KOPT-K1 (cell line): ENCODE data around the gene PDE4D.

Experiments
- H3K27ac ChIP-seq: fragments of 200-600 bp; sonication (generic); 2 replicates; pipeline ENCODE4 v1.5.1; 2016; ENCODE audit warnings: antibody characterized with exemption, mild to moderate bottlenecking, low read depth, low read length; ENCODE audit not compliant: poor library complexity, severe bottlenecking
- H3K36me3 ChIP-seq: fragments of 200-600 bp; sonication (generic); 2 replicates; pipeline ENCODE4 v1.5.1; 2017; ENCODE audit warnings: antibody characterized with exemption, mild to moderate bottlenecking, low read length, moderate library complexity; ENCODE audit not compliant: insufficient read depth
- H3K9me3 ChIP-seq: fragments of 200-600 bp; sonication (generic); 2 replicates; pipeline ENCODE4 v1.5.1; 2017; ENCODE audit warnings: antibody characterized with exemption, low read length, mild to moderate bottlenecking; ENCODE audit not compliant: insufficient read depth, poor library complexity, severe bottlenecking

The PDE4D gene

GRCh38 chr5:59218424-59219045 lies 675.0 kb downstream of the PDE4D start:
- Histone ChIP-seq H3K36me3 (no peaks in the 10 kb centered on the region), H3K9me3 (no peaks in the 10 kb centered on the region), H3K27ac (no peak overlapping the region)

DNA sequence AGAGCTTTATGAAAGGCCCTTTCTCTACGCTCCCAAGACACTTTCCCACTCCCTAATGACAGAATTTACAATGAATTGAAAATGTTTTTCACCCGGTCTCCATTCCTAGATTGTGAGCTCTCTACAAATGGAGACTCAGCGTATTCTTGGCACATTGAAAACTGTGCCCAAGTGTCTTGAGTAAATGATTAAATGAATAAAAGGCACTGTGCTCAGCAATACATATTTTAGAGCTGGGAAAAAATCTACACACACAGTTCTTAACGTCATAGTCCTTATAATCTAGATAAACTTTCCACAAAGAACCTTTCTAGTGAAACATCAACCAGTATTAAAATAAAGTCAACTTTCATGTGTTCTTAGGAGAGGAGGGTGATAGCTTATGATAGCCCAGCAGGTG lies 676.7 kb downstream of the PDE4D start:
- Histone ChIP-seq H3K27ac (no peak overlapping the region), H3K36me3 (no peaks in the 10 kb centered on the region), H3K9me3 (no peaks in the 10 kb centered on the region)

DNA sequence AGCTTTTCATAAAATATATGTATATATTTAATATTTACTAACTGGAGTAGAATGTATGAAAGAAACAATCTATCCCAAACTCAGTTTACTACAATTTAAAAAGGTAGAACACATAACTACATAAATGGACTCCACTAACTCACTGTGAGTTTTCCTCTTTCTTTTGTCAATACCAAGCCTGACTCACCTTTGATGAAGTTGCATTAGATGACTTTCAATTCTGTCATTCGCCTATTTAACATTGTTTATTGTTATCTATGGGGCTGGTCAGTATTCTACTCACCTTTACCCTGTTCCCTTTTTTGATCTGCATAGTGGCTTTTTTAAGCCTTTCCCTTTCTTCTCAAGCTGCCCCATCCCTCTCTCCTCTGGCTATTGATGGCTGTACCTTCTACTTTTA lies 680.9 kb downstream of the PDE4D start:
- no peaks in the 10 kb centered on the region for H3K36me3 ChIP-seq
- no peaks in the 10 kb centered on the region for H3K9me3 ChIP-seq
- no peak overlapping the region for H3K27ac ChIP-seq

GRCh38 chr5:59209758-59210359 lies 683.7 kb downstream of the PDE4D start:
- Histone ChIP-seq H3K36me3 (no peaks in the 10 kb centered on the region), H3K27ac (no peak overlapping the region), H3K9me3 (no peaks in the 10 kb centered on the region)

GRCh38 chr5:59208474-59208873 lies 685.1 kb downstream of the PDE4D start:
- Histone ChIP-seq H3K36me3 (no peaks in the 10 kb centered on the region), H3K27ac (no peak overlapping the region), H3K9me3 (no peaks in the 10 kb centered on the region)

GRCh38 chr5:59207401-59207800 lies 686.1 kb downstream of the PDE4D start:
- Histone ChIP-seq H3K9me3 (no peaks in the 10 kb centered on the region), H3K36me3 (no peaks in the 10 kb centered on the region), H3K27ac (no peak overlapping the region)

GRCh38 chr5:59206132-59206581 lies 687.4 kb downstream of the PDE4D start:
- Histone ChIP-seq H3K9me3 (no peaks in the 10 kb centered on the region), H3K27ac (no peak overlapping the region), H3K36me3 (no peaks in the 10 kb centered on the region)

DNA sequence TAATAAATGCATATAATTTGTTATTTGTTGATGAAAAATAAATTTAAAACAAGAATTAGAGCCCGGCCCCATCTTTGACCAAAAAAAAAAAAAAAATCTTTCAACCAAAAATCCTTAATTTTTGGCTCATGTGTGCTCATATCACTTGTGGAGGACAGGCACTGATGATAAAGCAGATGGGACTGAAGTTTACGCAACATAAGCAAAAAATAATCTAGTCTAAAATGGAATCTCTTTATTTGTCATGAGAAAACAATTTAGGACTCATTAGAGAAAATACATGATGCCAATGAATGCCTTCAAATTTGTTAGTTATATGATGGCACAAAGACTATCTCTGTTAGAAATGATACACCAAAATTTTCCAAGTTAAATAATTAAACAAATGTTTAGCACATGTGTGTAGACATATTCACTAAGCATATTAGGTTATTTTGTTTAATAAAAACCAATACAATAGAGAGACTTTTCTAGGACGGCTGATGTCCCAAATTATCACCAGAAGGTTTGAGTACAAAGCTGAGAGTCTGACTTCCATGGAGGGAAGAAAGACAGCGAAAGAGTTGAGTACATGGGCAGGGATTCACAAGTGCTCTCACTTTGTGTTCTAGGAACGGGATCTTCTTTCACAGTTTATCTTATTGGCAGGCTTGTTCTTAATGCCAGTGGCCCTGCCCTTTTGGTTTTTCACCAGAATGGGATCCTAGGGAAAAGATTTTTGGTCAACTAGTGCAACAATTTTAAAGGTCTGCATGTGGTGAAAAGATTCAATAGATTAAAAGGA lies 689.2 kb downstream of the PDE4D start:
- Histone ChIP-seq H3K36me3 (no peaks in the 10 kb centered on the region), H3K9me3 (no peaks in the 10 kb centered on the region), H3K27ac (no peak overlapping the region)

GRCh38 chr5:59199868-59200267 lies 693.7 kb downstream of the PDE4D start:
- H3K27ac ChIP-seq, result no peak overlapping the region
- no peaks in the 10 kb centered on the region for H3K36me3 ChIP-seq
- H3K9me3 ChIP-seq, result no peaks in the 10 kb centered on the region

- no peak overlapping the region for H3K27ac ChIP-seq
- H3K36me3 ChIP-seq, result no peaks in the 10 kb centered on the region
- no peaks in the 10 kb centered on the region for H3K9me3 ChIP-seq
These were observed 694.7 kb downstream of the PDE4D start for GRCh38 chr5:59198832-59199231.

GRCh38 chr5:59198365-59198764 lies 695.2 kb downstream of the PDE4D start:
- Histone ChIP-seq H3K36me3 (no peaks in the 10 kb centered on the region), H3K9me3 (no peaks in the 10 kb centered on the region), H3K27ac (no peak overlapping the region)

- Histone ChIP-seq H3K36me3 (no peaks in the 10 kb centered on the region), H3K27ac (no peak overlapping the region), H3K9me3 (no peaks in the 10 kb centered on the region)
These were observed 695.6 kb downstream of the PDE4D start for GRCh38 chr5:59197911-59198310.

DNA sequence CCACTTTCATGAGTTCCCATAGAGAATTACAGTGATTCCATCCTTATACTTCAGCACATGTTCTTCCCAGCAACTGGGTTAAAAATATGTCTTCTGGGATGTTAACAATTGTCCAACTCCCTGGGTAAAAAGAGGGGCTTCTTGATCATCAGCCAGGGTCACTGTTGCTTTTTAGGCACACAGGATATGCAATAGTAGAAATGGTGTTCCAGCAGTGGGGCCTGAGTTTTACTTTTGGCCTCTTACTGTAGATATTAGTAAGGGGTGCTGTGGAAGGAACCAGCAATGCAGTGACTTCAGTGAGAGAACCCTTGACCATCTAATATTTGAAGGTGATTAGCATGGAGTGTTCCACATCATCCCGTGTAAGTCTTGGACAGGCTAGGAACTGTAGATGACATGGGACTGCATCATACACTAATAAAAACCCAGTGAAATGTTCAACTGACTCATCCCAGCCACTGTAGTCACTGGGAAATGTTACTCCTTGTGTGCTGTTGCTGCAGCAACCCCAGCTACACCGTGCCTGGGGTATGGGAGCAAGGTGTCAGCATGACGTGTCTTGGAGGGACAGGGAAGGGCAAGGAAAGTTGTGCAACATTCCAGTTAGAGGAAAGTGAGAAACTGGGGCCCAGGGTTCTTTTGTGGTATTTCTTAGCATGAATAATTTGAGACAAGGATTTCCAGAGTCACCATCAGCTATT lies 699.8 kb downstream of the PDE4D start:
- Histone ChIP-seq H3K9me3 (no peaks in the 10 kb centered on the region), H3K27ac (no peak overlapping the region)

DNA sequence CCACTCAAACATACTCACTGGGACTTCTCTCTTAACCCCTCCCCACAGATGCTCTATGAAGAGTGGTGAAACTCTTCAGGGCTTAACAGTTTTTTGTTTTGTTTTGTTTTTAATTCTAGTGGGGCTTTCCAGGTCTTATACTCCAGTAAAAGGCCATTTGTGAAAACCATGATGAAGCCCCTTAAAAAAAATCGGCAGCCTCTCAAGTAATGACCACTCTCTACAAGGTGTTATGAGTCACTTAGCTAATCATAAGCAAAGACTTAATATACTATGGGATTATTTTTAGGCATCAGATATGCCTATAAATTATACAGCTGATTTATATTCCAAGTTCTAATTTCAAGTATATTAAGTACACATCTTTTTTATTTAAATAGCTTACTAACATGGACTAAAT lies 702.8 kb downstream of the PDE4D start:
- Histone ChIP-seq H3K9me3 (no peaks in the 10 kb centered on the region), H3K36me3 (no peaks in the 10 kb centered on the region), H3K27ac (no peak overlapping the region)

More for the DNA sequence above, 699.8 kb downstream of the PDE4D start:
- H3K36me3 ChIP-seq, result no peaks in the 10 kb centered on the region
